Thyroid gland (tissue), 4 donors: ENCODE results near the gene ERF. TPM values are rescaled to one million over a fixed set of nuclear protein-coding genes. Genes with fewer than 3 reads are reported as not detected.

ENCODE experiments used
- DNase-seq, 2 donors: peaks; one replicate each; pipeline ENCODE4 v3.0.0-alpha.2; 2019
- H3K27ac ChIP-seq, 3 donors: fragments of 200-600 bp; sonication (generic); 1 replicate in 2 of 3; 2 replicates in 1 of 3; pipeline ENCODE4 v1.5.1; 2016 to 2019; ENCODE audit warnings: mild to moderate bottlenecking in 1 of 3, moderate library complexity in 1 of 3
- H3K27me3 ChIP-seq: fragments of 200-600 bp; sonication (generic); one replicate; pipeline ENCODE4 v1.5.1; 2019
- H3K36me3 ChIP-seq, 2 donors: fragments of 200-600 bp; sonication (generic); one replicate each; pipeline ENCODE4 v1.5.1; 2016 to 2019
- H3K4me1 ChIP-seq, 2 donors: fragments of 200-600 bp; sonication (generic); one replicate each; pipeline ENCODE4 v1.5.1; 2017 to 2019
- H3K4me3 ChIP-seq, 3 donors: fragments of 200-600 bp; sonication (generic); replicated peaks in 1 of 3; 1 replicate in 2 of 3; 2 replicates in 1 of 3; pipeline ENCODE4 v1.5.1; 2016; ENCODE audit warnings: mild to moderate bottlenecking in 1 of 3
- H3K9me3 ChIP-seq: fragments of 200-600 bp; sonication (generic); one replicate; pipeline ENCODE4 v1.5.1; 2017
- CTCF ChIP-seq, 6 experiments: fragments of 200-600 bp in 3 of 6; fragments of 450-650 bp in 3 of 6; sonication (generic) in 3 of 6; IDR thresholded peaks; one replicate each; pipeline ENCODE4 v1.5.1; 2016 to 2019; ENCODE audit warnings: antibody characterized with exemption in 6 of 6, mild to moderate bottlenecking in 2 of 6, inconsistent platforms in 1 of 6, moderate library complexity in 1 of 6
- POLR2A ChIP-seq, 2 donors: fragments of 450-650 bp; IDR thresholded peaks; one replicate each; pipeline ENCODE4 v1.6.1; 2017; ENCODE audit warnings: antibody characterized with exemption in 2 of 2, mild to moderate bottlenecking in 2 of 2, moderate library complexity in 1 of 2
- WGBS, 2 donors: methylation state at CpG; one replicate each; pipeline ENCODE4 v1.1.5; 2017; 5-methylcytosine and 5-hydroxymethylcytosine counted together
- intact Hi-C: fragments of 100-400 bp; cut with DNase I; formaldehyde crosslinking; loops from one replicate; pipeline ENCODE4 v1.15.1; 2023
- total RNA-seq, 4 donors: library from RNA; depleted of rRNA; stranded (reverse); fragments of >200 nt; gene quantifications; one replicate each; pipeline ENCODE4 v1.2.3, GENCODE V29; 2016

Gene ERF
- total RNA-seq, 4 donors from 2014 or later = 27.5 to 50.2 (median 39.2) TPM

DNA sequence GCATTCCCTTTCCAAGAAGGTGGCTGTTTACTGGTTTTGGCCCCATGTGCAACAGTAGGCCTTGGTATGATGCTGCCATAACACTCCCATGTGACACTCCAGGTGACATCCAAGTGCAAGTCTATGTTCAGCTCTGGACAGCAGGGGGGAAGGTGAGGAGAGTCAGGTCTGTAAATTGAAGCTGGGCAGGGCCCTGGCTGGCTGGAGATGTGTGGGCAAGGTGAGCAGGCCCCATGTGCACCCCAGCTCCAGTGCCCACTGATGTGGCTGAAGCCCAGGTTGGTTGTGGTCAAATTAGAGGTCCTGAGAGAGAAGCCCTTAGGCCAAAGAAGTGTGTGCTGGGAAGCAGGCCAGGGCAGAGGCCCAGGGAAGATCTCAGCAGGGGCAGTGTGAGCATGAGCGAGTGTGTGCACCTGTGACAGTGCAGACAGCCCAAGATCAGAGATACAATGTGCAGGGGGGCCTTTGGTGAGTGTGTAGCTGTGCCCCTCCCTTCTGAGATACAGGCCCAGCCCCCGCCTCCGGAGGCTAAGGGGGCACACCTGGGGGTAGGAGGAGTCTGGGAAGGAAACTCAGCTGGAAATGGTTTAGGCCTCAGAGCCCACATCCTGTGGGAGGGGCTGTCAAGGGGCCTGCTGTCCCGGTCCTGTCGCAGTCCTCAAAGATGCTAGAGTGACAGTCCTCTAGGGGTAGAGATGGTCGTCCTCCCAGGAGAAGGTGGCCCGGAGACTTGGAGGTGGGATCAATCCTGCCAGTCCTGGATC is 56.1 kb downstream of the ERF start:
- Histone ChIP-seq H3K27me3 (no peaks in the 10 kb centered on the region), H3K36me3 (peaks cover 26 to 34% of the 10 kb centered on the region in 2 donors), H3K4me1 (no peaks in the 10 kb centered on the region), H3K9me3 (no peaks in the 10 kb centered on the region), H3K27ac (no peak overlapping the region), H3K4me3 (no peak overlapping the region)
- WGBS, 2 donors = 63 to 80% methylated on average over 3 to 7 of the region's 7 CpGs
- intact Hi-C loops = no loop called here
- TF ChIP-seq POLR2A (IDR thresholded peaks at IDR 0.05) (no peak), CTCF (IDR thresholded peaks at IDR 0.05) (no peak)
- DNase-seq = peak in 1 of 2 donors; percentile 15

Other genes with a start within 250 kb of the ERF start
- 10 to 100 TPM; 12.0 to 24.2 (median 20.1) TPM for gene GRIK5, start 184.9 kb downstream of the ERF start, total RNA-seq
- 10 to 100 TPM; 16.0 to 22.8 (median 21.1) TPM for gene ZNF574, start 179.0 kb downstream of the ERF start, total RNA-seq
- gene POU2F2, start 122.7 kb downstream of the ERF start, total RNA-seq = under 1 TPM; 0.11 to 0.49 (median 0.15) TPM
- 10 to 100 TPM; 46.1 to 55.8 (median 50.2) TPM for gene DEDD2, start 37.5 kb downstream of the ERF start, total RNA-seq
- 1 to 10 TPM; 4.6 to 7.9 (median 6.8) TPM for gene ZNF526, start 34.8 kb downstream of the ERF start, total RNA-seq
- 10 to 100 TPM; 19.1 to 32.6 (median 24.6) TPM for gene GSK3A, start 12.5 kb downstream of the ERF start, total RNA-seq
- 10 to 100 TPM; 50.6 to 98.3 (median 56.9) TPM for gene CIC, start 14.1 kb upstream of the ERF start, total RNA-seq
- gene PRR19, start 47.0 kb upstream of the ERF start, total RNA-seq = under 1 TPM in 2 of 4 donors, not detected in 2; 0.27 to 0.45 TPM
- gene PAFAH1B3, start 47.5 kb upstream of the ERF start, total RNA-seq = 10 to 100 TPM in 3 of 4 donors, 1 to 10 TPM in 1; 6.0 to 23.7 (median 19.1) TPM
- gene TMEM145, start 58.2 kb upstream of the ERF start, total RNA-seq = 1 to 10 TPM in 1 of 4 donors, not detected in 3; 2.8 TPM
- gene MEGF8, start 70.5 kb upstream of the ERF start, total RNA-seq = 100 to 1,000 TPM in 1 of 4 donors, 10 to 100 TPM in 3; 12.5 to 150 (median 35.7) TPM
- 1 to 10 TPM in 1 of 4 donors, not detected in 3; 1.0 TPM for gene CNFN, start 135.2 kb upstream of the ERF start, total RNA-seq
- 10 to 100 TPM in 1 of 4 donors, 1 to 10 TPM in 3; 4.0 to 10.0 (median 7.4) TPM for gene LIPE, start 172.3 kb upstream of the ERF start, total RNA-seq
- not detected for gene CXCL17, start 187.8 kb upstream of the ERF start, total RNA-seq